Measurements from ENCODE around the gene DAGLA. TPM values are rescaled to one million over a fixed set of nuclear protein-coding genes. Genes with fewer than 3 reads are reported as not detected.

Gene DAGLA
- total and polyA plus RNA-seq, 2 of the 13 experiments (the other 11 are each of a cell fraction or from before 2014, with no cell fraction given): 2.6 to 3.9 TPM

GRCh38 chr11:61756452-61757212 is 76.4 kb downstream of the DAGLA start (continued):
- peak; percentile 41; the same call in 1 of the 2 replicates for TF ChIP-seq ZNF264 (CRISPR knock-in tag; IDR thresholded peaks at IDR 0.05)
- peak; percentile 27; the same call in 1 of the 2 replicates for TF ChIP-seq KDM2A (CRISPR knock-in tag; IDR thresholded peaks at IDR 0.05; ENCODE audit: borderline replicate concordance, low read depth)
- TF ChIP-seq SMAD3 (CRISPR knock-in tag; IDR thresholded peaks at IDR 0.05): no peak; the same call in 1 of the 2 replicates
- TF ChIP-seq NFKB2 (CRISPR knock-in tag; IDR thresholded peaks at IDR 0.05; ENCODE audit: borderline replicate concordance): peak; percentile 66; the same call in 1 of the 2 replicates
- no peak for TF ChIP-seq TCF12 (IDR thresholded peaks at IDR 0.05)
- no peak for TF ChIP-seq TCF12 (CRISPR knock-in tag; IDR thresholded peaks at IDR 0.05)
- TF ChIP-seq BRCA1 (CRISPR knock-in tag; IDR thresholded peaks at IDR 0.05): no peak
- TF ChIP-seq ZNF574 (CRISPR knock-in tag; IDR thresholded peaks at IDR 0.05): peak; percentile 55
- no peak for TF ChIP-seq THAP8 (CRISPR knock-in tag; IDR thresholded peaks at IDR 0.05; ENCODE audit: borderline replicate concordance)
- no peak for TF ChIP-seq GTF2F1 (IDR thresholded peaks at IDR 0.05; ENCODE audit: low read length)
- TF ChIP-seq PHF5A (CRISPR knock-in tag; IDR thresholded peaks at IDR 0.05; ENCODE audit: low read depth, unreplicated experiment): peak; percentile 77
- TF ChIP-seq ZMAT3 (CRISPR knock-in tag; conservative IDR thresholded peaks at IDR 0.05): peak; percentile 73; the same call in 1 of the 2 replicates
- no peak for TF ChIP-seq GRHL1 (CRISPR knock-in tag; conservative IDR thresholded peaks at IDR 0.05)
- TF ChIP-seq HDAC1 (CRISPR knock-in tag; IDR thresholded peaks at IDR 0.05): peak; percentile 76
- TF ChIP-seq NAIF1 (CRISPR knock-in tag; IDR thresholded peaks at IDR 0.05; ENCODE audit: borderline replicate concordance): no peak
- TF ChIP-seq HMG20A (CRISPR knock-in tag; IDR thresholded peaks at IDR 0.05; ENCODE audit: borderline replicate concordance): no peak; the same call in 1 of the 2 replicates
- TF ChIP-seq CSRNP1 (CRISPR knock-in tag; IDR thresholded peaks at IDR 0.05): no peak
- TF ChIP-seq ZMYM3 (CRISPR knock-in tag; IDR thresholded peaks at IDR 0.05): no peak; the same call in 1 of the 2 replicates
- TF ChIP-seq JDP2 (CRISPR knock-in tag; IDR thresholded peaks at IDR 0.05; ENCODE audit: borderline replicate concordance): no peak
- TF ChIP-seq MED13 (CRISPR knock-in tag; IDR thresholded peaks at IDR 0.05): peak; percentile 75
- TF ChIP-seq ATM (IDR thresholded peaks at IDR 0.05; ENCODE audit: borderline replicate concordance): no peak
- no peak; the same call in 1 of the 2 replicates for TF ChIP-seq NCOA5 (CRISPR knock-in tag; IDR thresholded peaks at IDR 0.05)
- TF ChIP-seq HNRNPL (IDR thresholded peaks at IDR 0.05; ENCODE audit: low read depth, low read length): 0 out of 2 replicates have a peak, but pooled peaks have one; percentile 49
- no peak for TF ChIP-seq NKX3-1 (CRISPR knock-in tag; IDR thresholded peaks at IDR 0.05)
